ENCODE results near the gene CGB1.

DNA sequence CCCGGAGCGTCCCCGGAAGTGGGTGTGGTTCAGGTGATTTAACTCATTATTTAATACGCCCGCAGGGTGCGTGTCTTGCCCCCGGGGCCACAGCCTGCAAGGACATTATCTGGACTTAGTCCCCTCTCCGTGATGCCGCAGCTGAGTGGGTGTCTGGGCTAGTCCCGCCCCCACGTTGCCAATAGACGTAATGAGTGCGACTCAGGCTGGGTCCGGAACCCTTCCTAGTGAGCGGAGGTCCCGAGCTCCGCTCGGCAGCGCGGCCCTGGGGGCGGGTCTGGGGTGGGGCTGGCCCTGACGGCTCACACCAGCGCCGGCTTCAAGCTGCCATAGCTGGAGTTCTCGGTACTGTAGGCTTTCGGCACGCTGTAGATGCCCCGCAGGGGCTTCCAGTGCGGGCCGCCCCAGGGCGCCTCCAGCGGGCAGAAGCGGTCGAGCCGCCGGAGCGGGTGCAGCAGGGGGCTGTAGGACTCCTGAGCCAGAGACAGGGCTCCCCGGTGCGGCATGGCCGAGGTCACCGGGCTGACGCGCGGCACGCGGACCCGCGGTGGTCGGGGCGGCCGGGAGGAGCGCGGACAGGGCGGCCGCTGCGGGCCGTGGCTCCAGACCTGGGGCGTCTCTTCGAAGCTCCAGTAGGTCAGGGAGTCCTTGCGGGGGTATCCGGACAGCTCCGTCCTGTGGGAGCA is 18.9 kb downstream of the CGB1 start:
- TF ChIP-seq, protein P1, sequence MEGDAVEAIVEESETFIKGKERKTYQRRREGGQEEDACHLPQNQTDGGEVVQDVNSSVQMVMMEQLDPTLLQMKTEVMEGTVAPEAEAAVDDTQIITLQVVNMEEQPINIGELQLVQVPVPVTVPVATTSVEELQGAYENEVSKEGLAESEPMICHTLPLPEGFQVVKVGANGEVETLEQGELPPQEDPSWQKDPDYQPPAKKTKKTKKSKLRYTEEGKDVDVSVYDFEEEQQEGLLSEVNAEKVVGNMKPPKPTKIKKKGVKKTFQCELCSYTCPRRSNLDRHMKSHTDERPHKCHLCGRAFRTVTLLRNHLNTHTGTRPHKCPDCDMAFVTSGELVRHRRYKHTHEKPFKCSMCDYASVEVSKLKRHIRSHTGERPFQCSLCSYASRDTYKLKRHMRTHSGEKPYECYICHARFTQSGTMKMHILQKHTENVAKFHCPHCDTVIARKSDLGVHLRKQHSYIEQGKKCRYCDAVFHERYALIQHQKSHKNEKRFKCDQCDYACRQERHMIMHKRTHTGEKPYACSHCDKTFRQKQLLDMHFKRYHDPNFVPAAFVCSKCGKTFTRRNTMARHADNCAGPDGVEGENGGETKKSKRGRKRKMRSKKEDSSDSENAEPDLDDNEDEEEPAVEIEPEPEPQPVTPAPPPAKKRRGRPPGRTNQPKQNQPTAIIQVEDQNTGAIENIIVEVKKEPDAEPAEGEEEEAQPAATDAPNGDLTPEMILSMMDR (IDR thresholded peaks at IDR 0.05; ENCODE audit: low read length), result peak; percentile 59
- TF ChIP-seq EZH2 (IDR thresholded peaks at IDR 0.05; ENCODE audit: borderline replicate concordance, low read length), result no peak

Data from OCI-LY1 (cell line).